OCI-LY1 (cell line): Measurements from ENCODE around the gene TYSND1.

Experiments
- CTCF ChIP-seq: fragments of 200-600 bp; sonication (generic), shearing (Covaris generic); IDR thresholded peaks from 2 replicates; pipeline ENCODE4 v1.5.1; 2017; ENCODE audit warnings: mild to moderate bottlenecking, antibody characterized with exemption, low read length, moderate library complexity, mixed read lengths
- EZH2 ChIP-seq: fragments of 200-600 bp; sonication (generic), shearing (Covaris generic); IDR thresholded peaks from 2 replicates; pipeline ENCODE4 v1.8.0; 2017; ENCODE audit warnings: borderline replicate concordance, mixed run types, mild to moderate bottlenecking, antibody characterized with exemption, low read length, moderate library complexity, mixed read lengths

GRCh38 chr10:70192326-70192968, 45.9 kb upstream of the TYSND1 start:
- no peak for TF ChIP-seq CTCF
- TF ChIP-seq EZH2, result no peak
